ENCODE results near the gene AAMDC.
"Not testable (repeated sequence)": the region's sequence is repeated elsewhere in the genome, so short reads cannot be mapped to it uniquely, and the experiment has no call there.

The AAMDC gene

DNA sequence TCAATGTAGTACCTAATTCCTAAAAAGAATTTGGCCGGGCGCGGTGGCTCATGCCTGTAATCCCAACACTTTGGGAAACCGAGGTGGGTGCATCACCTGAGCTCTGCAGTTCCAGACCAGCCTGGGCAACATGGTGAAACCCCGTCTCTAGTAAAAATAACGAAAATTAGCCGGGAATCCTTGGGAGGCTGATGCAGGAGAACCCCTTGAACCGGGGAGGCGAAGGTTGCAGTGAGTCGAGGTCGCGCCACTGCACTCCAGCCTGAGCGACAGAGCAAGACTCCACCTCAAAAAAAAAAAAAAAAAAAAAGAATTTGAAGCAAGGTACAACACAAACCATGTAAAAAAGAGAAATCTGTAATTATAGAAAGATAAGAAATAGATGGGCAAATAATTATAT is 1.2 kb downstream of the AAMDC start:
- DNase-seq: not testable (repeated sequence)

GRCh38 chr11:77823775-77824174 is 2.8 kb downstream of the AAMDC start:
- DNase-seq: no peak

GRCh38 chr11:77828926-77829325 is 8.0 kb downstream of the AAMDC start:
- no peak for DNase-seq

DNA sequence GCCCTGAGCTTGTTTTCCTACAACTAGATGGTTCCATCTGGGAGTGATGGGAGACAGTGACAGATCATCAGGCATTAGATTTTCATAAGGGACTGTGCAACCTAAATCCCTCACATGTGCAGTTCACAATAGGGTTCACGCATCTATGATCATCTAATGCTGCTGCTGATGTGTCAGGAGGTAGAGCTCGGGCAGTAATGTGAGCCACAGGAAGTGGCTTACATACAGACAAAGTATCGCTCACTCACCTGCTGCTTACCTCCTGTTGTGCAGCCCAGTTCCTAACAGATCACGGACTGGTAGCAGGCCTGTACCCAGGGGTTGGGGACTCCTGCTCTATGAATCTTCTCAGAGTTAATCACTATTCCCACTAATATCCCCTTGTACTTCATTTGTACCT is 12.4 kb downstream of the AAMDC start:
- no peak for DNase-seq

DNA sequence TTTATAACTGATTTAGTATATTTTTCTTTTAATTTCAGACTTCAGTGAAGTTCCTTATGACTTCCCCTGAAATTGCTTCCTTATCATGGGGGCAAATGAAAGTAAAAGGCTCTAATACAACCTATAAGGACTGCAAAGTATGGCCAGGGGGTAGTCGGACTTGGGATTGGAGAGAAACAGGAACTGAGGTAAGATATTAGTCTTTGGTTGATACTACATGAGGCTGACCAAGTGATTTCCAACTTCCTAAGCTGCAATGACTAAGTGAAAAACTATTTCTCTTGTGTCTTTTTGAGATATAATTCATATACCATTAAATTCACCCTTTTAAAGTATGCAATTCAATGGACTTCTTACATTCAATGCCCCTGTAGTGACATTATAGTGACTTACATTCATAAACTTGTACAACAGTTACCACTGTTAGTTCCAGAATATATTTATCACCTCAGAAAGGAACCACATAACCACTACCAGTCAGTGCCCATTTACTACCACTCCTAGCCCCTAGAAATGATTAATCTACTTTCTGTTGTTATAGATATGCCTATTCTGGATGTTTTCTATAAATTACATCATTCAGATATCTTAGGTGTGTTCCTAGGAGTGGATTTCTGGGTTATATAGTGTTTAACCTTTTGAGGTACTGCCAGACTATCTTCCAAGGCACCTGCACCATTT is 21.6 kb downstream of the AAMDC start:
- no peak for DNase-seq

GRCh38 chr11:77843700-77844099 is 22.8 kb downstream of the AAMDC start:
- DNase-seq: not testable (repeated sequence)

- no peak for DNase-seq
These were observed 30.6 kb downstream of the AAMDC start for GRCh38 chr11:77851503-77851902.

- DNase-seq: no peak
These were observed 33.9 kb downstream of the AAMDC start for GRCh38 chr11:77854838-77855237.

DNA sequence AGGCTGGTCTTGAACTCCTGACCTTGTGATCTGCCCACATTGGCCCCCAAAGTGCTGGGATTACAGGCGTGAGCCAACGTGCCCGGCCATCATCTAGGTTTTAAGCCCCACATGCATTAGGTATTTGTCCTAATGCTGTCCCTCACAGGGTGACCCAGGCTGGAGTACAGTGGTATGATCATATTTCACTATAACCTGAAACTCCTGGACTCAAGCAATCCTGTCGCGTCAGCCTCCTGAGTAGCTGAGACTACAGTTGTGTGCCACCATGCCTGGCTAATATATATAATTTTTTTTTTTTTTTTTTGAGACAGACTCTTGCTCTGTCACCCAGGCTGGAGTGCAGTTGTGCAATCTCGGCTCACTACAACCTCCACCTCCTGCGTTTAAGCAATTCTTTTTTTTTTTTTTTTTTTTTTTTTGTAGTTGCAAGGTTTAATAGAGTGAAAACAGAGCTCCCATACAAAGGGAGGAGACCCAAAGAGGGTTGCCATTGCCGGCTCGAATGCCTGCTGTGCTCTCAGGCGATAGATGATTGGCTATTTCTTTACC is 37.0 kb downstream of the AAMDC start:
- not testable (repeated sequence) for DNase-seq

DNA sequence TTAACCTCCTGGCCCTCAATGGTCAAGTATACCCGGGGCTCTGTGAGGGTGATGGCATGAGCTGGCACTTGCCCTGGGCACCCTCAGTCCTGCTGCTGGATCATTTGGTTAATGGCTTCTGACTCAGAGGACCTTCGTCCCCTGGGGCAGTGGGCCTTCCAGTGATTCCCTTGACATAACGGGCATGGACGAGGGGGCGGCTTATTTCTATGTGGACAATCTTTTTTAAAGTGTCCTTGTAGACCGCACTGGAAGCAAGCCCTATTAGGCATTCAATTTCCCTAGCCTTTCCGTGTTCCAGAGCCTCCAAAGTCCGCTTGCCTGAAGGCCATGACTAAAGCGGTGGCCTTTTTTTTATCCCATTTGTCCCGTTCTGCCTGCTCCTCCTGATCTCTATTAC is 40.5 kb downstream of the AAMDC start:
- not testable (repeated sequence) for DNase-seq

DNA sequence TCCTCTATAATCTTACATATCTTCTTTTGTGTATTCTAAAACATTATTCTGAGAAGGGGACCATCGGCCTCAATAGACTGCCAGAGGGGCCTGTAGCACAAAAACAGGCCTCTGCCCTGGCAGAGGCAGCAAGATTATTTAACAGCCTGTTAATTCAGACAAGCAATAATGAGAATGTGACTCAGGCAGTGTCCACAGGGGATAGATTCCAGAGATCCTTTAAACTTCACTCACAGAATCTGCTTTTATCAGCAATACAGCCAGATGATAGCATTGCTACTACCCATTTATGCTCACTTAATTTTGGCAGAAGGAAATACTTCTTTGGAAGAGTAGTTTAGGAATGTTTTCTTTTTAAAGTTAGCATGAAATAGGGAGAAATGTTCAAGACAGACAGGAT is 44.9 kb downstream of the AAMDC start:
- DNase-seq: no peak

- DNase-seq: no peak
These were observed 45.4 kb downstream of the AAMDC start for GRCh38 chr11:77866336-77866735.

DNA sequence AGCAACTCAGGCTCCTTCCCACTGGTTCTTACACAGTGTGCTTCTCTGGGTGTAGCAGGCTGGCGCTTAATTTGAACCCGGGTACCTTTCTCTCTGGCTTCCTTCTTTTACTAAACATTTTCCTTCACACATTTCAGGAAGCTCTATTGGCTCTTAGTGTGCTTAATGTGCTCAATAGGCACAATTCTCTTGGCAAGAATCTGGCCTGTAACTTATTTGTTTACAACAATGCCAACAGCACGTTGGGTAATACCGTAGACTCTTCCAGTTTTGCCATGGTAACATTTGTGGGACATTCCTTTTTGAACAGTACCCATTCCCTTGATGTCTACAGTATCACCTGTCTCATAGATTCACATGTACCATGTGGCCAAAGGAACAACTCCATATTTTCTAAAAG is 47.8 kb downstream of the AAMDC start:
- DNase-seq: no peak

- DNase-seq: no peak
These were observed 50.9 kb downstream of the AAMDC start for GRCh38 chr11:77871855-77872254.

GRCh38 chr11:77873345-77873744 is 52.4 kb downstream of the AAMDC start:
- no peak for DNase-seq

DNA sequence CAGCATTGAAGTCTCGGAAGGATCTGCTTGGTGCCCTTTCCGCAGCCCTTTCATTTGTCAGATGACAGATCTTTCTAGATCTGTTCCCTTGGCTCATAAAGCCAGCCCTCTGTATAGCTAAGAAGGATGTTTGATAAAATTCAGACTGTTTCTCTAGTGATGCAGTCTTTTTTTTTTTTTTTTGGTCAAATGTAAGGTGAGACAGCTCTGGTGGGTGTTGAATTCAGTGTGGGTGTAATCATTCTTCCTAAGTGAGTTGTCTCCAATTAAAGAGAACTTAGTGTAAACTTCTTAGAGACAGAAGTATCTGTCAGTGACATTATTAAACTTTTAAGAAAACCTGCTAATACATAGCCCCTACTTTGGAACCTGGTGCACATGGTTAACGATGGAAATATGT is 53.3 kb downstream of the AAMDC start:
- no peak for DNase-seq

- no peak for DNase-seq
These were observed 55.1 kb downstream of the AAMDC start for GRCh38 chr11:77876045-77876444.

DNA sequence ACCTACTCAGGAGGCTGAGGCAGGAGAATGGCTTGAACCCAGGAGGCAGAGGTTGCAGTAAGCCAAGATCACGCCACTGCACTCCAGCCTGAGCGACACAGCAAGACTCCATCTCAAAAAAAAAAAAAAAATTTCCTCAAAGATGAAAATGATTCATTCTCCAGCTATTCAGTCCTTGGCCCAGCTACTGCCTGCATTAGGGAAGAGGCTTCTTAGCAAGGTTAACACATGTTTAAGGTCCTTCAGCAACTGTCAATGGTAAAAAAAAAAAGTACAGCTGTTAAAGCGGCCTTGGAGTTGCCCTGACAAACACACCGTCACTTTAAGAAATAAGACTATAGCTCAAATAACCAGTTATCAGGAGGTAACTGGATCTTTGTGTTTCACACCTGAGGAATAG is 57.3 kb downstream of the AAMDC start:
- DNase-seq: not testable (repeated sequence)

DNA sequence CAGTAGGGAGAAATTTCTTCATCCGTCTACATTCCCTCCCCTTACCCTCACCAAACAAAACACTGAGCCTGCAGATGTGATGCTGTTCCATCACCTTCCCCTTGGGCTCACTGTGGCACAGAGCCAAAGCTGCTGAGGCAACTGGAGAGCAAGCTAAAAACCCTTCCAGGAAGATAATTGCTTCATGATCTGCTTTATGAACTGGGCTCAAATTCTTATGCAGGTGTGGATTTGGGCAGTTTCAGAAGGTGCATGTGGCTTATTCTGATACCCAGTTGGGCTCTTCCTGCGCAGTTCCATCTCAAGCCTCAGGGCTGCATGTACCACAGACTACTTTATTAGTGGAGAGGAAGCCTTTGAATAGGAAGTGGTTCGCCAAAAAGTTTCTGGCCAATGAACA is 58.3 kb downstream of the AAMDC start:
- DNase-seq: no peak

- DNase-seq: no peak
These were observed 61.5 kb downstream of the AAMDC start for GRCh38 chr11:77882396-77882795.

- DNase-seq: no peak
These were observed 62.8 kb downstream of the AAMDC start for GRCh38 chr11:77883775-77884174.

DNA sequence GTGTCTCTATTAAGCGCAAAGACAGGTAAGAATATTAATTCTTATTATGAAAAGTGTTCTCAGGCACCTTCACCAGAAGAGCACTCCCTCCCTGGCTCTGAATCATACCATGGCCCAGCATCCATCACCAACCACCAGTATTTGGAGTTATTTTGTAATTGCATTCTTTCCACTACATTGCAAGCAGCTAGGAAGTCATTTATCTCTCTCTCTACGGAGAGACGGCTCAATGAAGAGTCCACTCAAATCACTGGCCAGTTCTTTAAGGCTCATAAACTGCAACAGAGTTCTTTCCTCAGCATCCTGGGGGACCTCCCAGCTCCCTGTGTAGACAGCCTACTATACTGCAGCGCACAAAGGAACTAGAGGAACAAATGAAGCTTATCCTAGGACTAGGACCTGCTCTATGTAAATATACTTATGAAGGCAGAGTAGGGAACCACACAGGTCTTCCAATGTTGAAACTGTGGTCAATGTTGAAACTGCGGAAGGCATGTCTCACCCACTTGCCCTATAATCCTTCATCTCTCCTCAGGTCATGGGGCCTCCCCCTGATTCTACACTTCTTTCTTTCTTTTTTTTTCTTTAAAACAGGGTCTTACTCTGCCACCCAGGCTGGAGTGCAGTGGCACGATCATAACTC is 63.4 kb downstream of the AAMDC start:
- no peak for DNase-seq

DNA sequence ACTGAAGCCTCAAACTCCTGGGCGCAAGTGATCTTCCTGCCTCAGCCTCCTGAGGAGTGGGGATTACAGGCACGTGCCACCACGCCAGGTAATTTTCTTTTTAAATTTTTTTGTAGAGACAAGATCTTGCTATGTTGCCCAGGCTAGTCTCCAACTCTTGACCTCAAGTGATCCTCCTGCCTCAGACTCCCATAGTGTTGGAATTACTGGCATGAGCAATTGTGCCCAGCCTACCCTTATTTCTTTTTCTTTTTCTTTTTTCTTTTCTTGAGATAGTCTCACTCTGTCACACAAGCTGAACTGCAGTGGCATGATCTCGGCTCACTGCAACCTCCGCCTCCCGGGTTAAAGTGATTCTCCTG is 63.9 kb downstream of the AAMDC start:
- no peak for DNase-seq

GRCh38 chr11:77886401-77886800 is 65.5 kb downstream of the AAMDC start:
- DNase-seq: no peak

DNA sequence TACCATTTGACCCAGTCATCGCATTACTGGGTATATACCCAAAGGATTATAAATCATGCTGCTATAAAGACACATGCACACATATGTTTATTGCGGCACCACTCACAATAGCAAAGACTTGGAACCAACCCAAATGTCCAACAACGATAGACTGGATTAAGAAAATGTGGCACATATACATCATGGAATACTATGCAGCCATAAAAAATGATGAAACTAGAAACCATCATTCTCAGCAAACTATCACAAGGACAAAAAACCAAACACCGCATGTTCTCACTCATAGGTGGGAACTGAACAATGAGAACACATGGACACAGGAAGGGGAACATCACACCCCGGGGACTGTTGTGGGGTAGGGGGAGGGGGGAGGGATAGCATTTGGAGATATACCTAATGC is 68.1 kb downstream of the AAMDC start:
- not testable (repeated sequence) for DNase-seq
